Measurements from ENCODE around the gene TAF11.

- TF ChIP-seq CTCF (IDR thresholded peaks at IDR 0.05) (no peak), POLR2A (IDR thresholded peaks at IDR 0.05) (no peak)
These were observed 32.3 kb upstream of the TAF11 start for GRCh38 chr6:34920097-34920496.
